ENCODE data around the gene COX7A2L. TPM values are rescaled to one million over a fixed set of nuclear protein-coding genes. Genes with fewer than 3 reads are reported as not detected.

COX7A2L gene
- total and polyA plus RNA-seq, 7 experiments from 2014 or later: 57.3 to 204 (median 84.1) TPM

DNA sequence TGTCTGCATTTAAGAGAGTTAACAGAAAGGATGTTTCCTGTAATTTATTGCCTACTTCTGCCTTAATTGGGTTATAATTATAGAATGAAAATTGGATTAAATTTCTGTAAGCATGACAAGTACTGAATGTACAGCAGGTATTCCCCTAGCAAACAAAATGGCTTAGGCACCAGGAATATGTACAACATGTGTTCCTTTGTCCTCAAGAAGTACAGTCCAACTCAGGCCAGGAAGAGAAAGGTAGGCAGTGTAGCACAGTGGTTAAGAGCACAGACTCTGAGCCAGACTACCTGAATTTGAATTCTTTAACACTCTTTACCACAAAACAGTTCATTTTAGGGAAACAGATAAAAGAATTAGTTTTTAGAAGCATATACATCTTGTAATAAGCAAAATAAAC lies 43.1 kb downstream of the COX7A2L start:
- CTCF ChIA-PET: no interaction called here
- Mint-ChIP-seq H3K36me3 (peaks cover 5 to 56% (median 34%) of the 10 kb centered on the region in 5 donors), H3K9me3 (no peaks in the 10 kb centered on the region), H3K4me3 (peak overlapping the region in 2 of 10 donors; percentile 34 to 41), H3K4me1 (peaks cover 10 to 59% (median 43%) of the 10 kb centered on the region in 7 donors), H3K27me3 (no peaks in the 10 kb centered on the region), H3K27ac (peak overlapping the region in 8 of 9 donors; percentile 41 to 90 (median 74))
- Histone ChIP-seq H3K27me3 (ENCODE audit: control insufficient read depth in 2 of 2, insufficient read depth in 2 of 2, low read length in 2 of 2) (no peaks in the 10 kb centered on the region), H3K4me1 (ENCODE audit: control insufficient read depth in 2 of 2, insufficient read depth in 2 of 2, low read length in 2 of 2) (no peaks in the 10 kb centered on the region), H3K9me3 (ENCODE audit: control insufficient read depth in 2 of 3, low read length in 3 of 3) (no peaks in the 10 kb centered on the region), H3K36me3 (ENCODE audit: control insufficient read depth in 2 of 3, insufficient read depth in 3 of 3, low read length in 3 of 3) (peaks cover 6 to 34% (median 6%) of the 10 kb centered on the region in 3 experiments), H3K27ac (ENCODE audit: low read depth, low read length) (no peak overlapping the region), H3K4me3 (ENCODE audit: low read length) (no peak overlapping the region)
- ATAC-seq: no peak
- POLR2A ChIA-PET: interaction anchor here (0.8 kb wide), 1 partner anchor 44 kb away, joined by 3 read pairs; no protein-coding TSS in a partner anchor
- intact Hi-C loops (cut with micrococcal nuclease): loop anchor here in 1 of 2 donors (2.0 to 5.0 kb wide), 2 partner anchors 17 to 216 kb away; no protein-coding TSS in a partner anchor
- no peak for DNase-seq

DNA sequence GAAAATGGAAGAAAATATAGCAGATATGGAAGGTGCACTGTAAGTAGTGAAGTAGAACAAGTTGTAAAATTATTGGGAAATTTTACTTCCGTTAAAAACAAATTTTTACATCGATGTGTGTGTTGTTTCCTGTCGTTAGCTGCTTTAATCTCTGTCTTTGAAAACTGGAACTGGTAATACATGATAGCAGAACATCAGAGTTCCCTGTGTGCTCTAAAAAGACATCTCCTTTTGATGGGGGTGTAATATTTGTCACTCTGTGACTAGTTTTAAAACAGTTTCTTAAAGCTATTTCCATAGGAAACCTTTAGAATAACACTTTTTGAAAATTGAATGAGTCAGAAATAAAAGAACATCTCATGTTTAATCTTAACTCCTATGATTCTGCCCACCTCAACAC lies 43.5 kb downstream of the COX7A2L start:
- no peaks in the 10 kb centered on the region for H3K4me1 ChIP-seq (ENCODE audit: control insufficient read depth in 2 of 2, insufficient read depth in 2 of 2, low read length in 2 of 2)
- peaks cover 6 to 34% (median 6%) of the 10 kb centered on the region in 3 experiments for H3K36me3 ChIP-seq (ENCODE audit: control insufficient read depth in 2 of 3, insufficient read depth in 3 of 3, low read length in 3 of 3)
- DNase-seq (peak in 4 of 9 donors; percentile 12 to 48 (median 26)), ATAC-seq (peak; percentile 44)
- H3K27me3 ChIP-seq (ENCODE audit: control insufficient read depth in 2 of 2, insufficient read depth in 2 of 2, low read length in 2 of 2): no peaks in the 10 kb centered on the region
- peak overlapping the region; percentile 3 for H3K27ac ChIP-seq (ENCODE audit: low read depth, low read length)
- Mint-ChIP-seq H3K9me3 (no peaks in the 10 kb centered on the region), H3K27me3 (no peaks in the 10 kb centered on the region), H3K4me1 (peaks cover 10 to 57% (median 40%) of the 10 kb centered on the region in 7 donors), H3K4me3 (peak overlapping the region in 4 of 10 donors; percentile 34 to 43 (median 40)), H3K36me3 (peaks cover 5 to 51% (median 34%) of the 10 kb centered on the region in 5 donors), H3K27ac (peak overlapping the region in 8 of 9 donors; percentile 41 to 90 (median 74))
- ChIA-PET CTCF (interaction anchor here (0.6 kb wide), 1 partner anchor 1467 kb away, joined by 5 read pairs; no protein-coding TSS in a partner anchor), POLR2A (interaction anchor here (0.6 to 0.8 kb wide), 2 partner anchors 45 to 71 kb away, joined by 3 to 4 read pairs; no protein-coding TSS in a partner anchor)
- intact Hi-C loops (cut with micrococcal nuclease): loop anchor here in 1 of 2 donors (2.0 to 5.0 kb wide), 2 partner anchors 17 to 215 kb away; no protein-coding TSS in a partner anchor
- no peaks in the 10 kb centered on the region for H3K9me3 ChIP-seq (ENCODE audit: control insufficient read depth in 2 of 3, low read length in 3 of 3)
- no peak overlapping the region for H3K4me3 ChIP-seq (ENCODE audit: low read length)

DNA sequence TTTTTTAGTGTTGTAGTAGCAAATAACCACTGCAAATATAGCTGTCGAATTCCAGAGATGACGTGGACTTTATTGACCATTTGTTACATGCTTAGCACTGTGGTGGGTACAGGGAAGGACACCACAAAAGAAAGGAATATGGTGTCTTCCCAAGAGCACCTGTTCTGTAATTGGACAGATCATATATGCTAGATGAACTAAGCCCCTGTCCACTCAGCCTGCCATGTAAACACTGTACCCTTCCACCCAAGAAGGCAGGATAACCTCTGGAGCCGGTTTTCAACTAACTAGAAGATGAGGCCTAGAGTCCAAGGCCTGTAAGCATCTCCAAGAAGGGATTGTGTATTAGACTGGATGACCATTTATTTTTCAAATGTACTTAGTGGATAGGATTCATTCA lies 44.1 kb downstream of the COX7A2L start:
- Mint-ChIP-seq H3K9me3 (no peaks in the 10 kb centered on the region), H3K36me3 (peaks cover 5 to 51% (median 34%) of the 10 kb centered on the region in 5 donors), H3K4me1 (peaks cover 10 to 51% (median 38%) of the 10 kb centered on the region in 7 donors), H3K27me3 (no peaks in the 10 kb centered on the region), H3K27ac (peak overlapping the region in 7 of 9 donors; percentile 41 to 90 (median 68)), H3K4me3 (peak overlapping the region in 1 of 10 donors; percentile 34)
- H3K27me3 ChIP-seq (ENCODE audit: control insufficient read depth in 2 of 2, insufficient read depth in 2 of 2, low read length in 2 of 2): no peaks in the 10 kb centered on the region
- intact Hi-C loops (cut with micrococcal nuclease): loop anchor here in 1 of 2 donors (2.0 to 5.0 kb wide), 2 partner anchors 16 to 215 kb away; no protein-coding TSS in a partner anchor
- H3K9me3 ChIP-seq (ENCODE audit: control insufficient read depth in 2 of 3, low read length in 3 of 3): no peaks in the 10 kb centered on the region
- ATAC-seq (no peak), DNase-seq (no peak)
- POLR2A ChIA-PET: interaction anchor here (0.6 to 0.8 kb wide), 2 partner anchors 45 to 71 kb away, joined by 3 to 4 read pairs; no protein-coding TSS in a partner anchor
- H3K36me3 ChIP-seq (ENCODE audit: control insufficient read depth in 2 of 3, insufficient read depth in 3 of 3, low read length in 3 of 3): peaks cover 6 to 34% (median 6%) of the 10 kb centered on the region in 3 experiments
- CTCF ChIA-PET: interaction anchor here (0.6 to 1.1 kb wide), 3 partner anchors 21 to 1467 kb away, joined by 3 to 5 read pairs (median 3); no protein-coding TSS in a partner anchor
- no peak overlapping the region for H3K4me3 ChIP-seq (ENCODE audit: low read length)
- H3K4me1 ChIP-seq (ENCODE audit: control insufficient read depth in 2 of 2, insufficient read depth in 2 of 2, low read length in 2 of 2): no peaks in the 10 kb centered on the region
- H3K27ac ChIP-seq (ENCODE audit: low read depth, low read length): no peak overlapping the region

DNA sequence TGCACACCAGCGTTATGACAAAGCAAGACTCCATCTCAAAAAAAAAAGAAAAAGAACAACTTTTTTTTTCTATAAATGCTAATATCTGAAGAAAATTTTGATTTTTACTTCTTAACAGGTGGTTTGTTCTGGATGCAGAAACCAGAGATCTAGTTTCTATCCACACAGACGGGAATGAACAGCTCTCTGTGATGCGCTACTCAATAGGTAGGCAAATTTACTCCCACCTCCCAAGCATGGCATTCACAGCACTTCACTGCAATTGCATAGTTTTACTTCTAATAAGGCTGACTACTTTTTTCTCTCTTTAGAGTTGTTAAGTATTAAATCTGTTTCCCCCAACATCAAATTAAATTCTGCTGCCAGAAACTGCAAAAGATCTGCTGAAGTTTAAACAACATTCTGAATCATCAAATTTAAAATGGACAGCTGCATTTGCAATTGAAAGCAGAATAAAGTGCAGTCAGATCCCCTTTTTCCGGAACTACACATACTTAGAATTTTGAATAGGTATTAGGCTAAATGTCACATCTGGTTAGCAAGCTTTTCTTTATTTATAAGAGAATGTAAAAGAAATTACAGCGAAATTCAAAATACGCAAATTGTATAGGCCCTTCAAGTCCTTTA lies 45.1 kb downstream of the COX7A2L start:
- CTCF ChIA-PET: interaction anchor here (0.7 to 1.1 kb wide), 2 partner anchors 20 to 204 kb away, joined by 3 read pairs; no protein-coding TSS in a partner anchor
- peak overlapping the region in 8 of 9 donors; percentile 22 to 90 (median 70) for H3K27ac Mint-ChIP-seq

DNA sequence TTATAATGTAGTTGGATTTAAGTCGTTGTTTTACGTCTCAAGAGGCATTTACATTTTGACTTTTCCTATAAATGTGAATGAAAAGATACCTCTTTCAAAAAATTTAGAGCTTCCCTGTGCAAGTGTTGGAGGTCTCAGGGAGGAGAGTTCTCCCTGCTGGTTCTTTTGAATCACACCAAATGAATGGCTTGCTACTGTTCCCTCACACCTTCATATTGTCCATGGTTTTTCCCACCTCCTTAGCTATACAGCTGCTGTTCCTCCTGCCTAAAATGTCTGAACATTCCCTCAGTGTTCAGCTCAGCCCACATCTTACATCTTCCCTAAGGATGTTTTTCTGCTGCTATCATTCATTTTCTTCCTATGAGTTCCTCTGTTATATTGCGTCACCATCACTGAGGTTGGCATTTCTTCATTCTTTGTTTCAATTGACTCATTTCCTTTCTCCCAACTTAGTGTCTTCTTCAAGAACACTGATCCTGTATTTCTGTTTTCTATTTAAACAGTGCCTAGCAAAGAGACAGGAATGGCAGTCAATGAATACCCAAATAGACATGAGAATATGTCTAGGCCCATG lies 46.0 kb downstream of the COX7A2L start:
- Histone ChIP-seq H3K9me3 (ENCODE audit: control insufficient read depth in 2 of 3, low read length in 3 of 3) (no peaks in the 10 kb centered on the region), H3K36me3 (ENCODE audit: control insufficient read depth in 2 of 3, insufficient read depth in 3 of 3, low read length in 3 of 3) (peaks cover 6 to 31% (median 6%) of the 10 kb centered on the region in 3 experiments), H3K27me3 (ENCODE audit: control insufficient read depth in 2 of 2, insufficient read depth in 2 of 2, low read length in 2 of 2) (no peaks in the 10 kb centered on the region), H3K4me1 (ENCODE audit: control insufficient read depth in 2 of 2, insufficient read depth in 2 of 2, low read length in 2 of 2) (peaks cover 0 to 3% of the 10 kb centered on the region in 2 donors), H3K27ac (ENCODE audit: low read depth, low read length) (no peak overlapping the region), H3K4me3 (ENCODE audit: low read length) (no peak overlapping the region)
- DNase-seq (no peak), ATAC-seq (no peak)
- Mint-ChIP-seq H3K27ac (peak overlapping the region in 8 of 9 donors; percentile 9 to 81 (median 70)), H3K4me1 (peaks cover 7 to 37% (median 26%) of the 10 kb centered on the region in 7 donors), H3K4me3 (no peak overlapping the region), H3K27me3 (no peaks in the 10 kb centered on the region), H3K9me3 (no peaks in the 10 kb centered on the region), H3K36me3 (peaks cover 5 to 41% (median 27%) of the 10 kb centered on the region in 5 donors)
- POLR2A ChIA-PET: no interaction called here
- intact Hi-C loops (cut with micrococcal nuclease): loop anchor here in 1 of 2 donors (5.0 kb wide), 1 partner anchor 213 kb away; no protein-coding TSS in a partner anchor
- CTCF ChIA-PET: no interaction called here

More for the DNA sequence above, 45.1 kb downstream of the COX7A2L start:
- DNase-seq: no peak
- H3K9me3 Mint-ChIP-seq: no peaks in the 10 kb centered on the region
- Histone ChIP-seq H3K36me3 (ENCODE audit: control insufficient read depth in 2 of 3, insufficient read depth in 3 of 3, low read length in 3 of 3) (peaks cover 6 to 34% (median 6%) of the 10 kb centered on the region in 3 experiments), H3K9me3 (ENCODE audit: control insufficient read depth in 2 of 3, low read length in 3 of 3) (no peaks in the 10 kb centered on the region), H3K27ac (ENCODE audit: low read depth, low read length) (no peak overlapping the region), H3K4me1 (ENCODE audit: control insufficient read depth in 2 of 2, insufficient read depth in 2 of 2, low read length in 2 of 2) (no peaks in the 10 kb centered on the region), H3K27me3 (ENCODE audit: control insufficient read depth in 2 of 2, insufficient read depth in 2 of 2, low read length in 2 of 2) (no peaks in the 10 kb centered on the region), H3K4me3 (ENCODE audit: low read length) (no peak overlapping the region)
- H3K36me3 Mint-ChIP-seq: peaks cover 5 to 46% (median 32%) of the 10 kb centered on the region in 5 donors
- no peak for ATAC-seq
- H3K4me3 Mint-ChIP-seq: no peak overlapping the region
- H3K4me1 Mint-ChIP-seq: peaks cover 7 to 43% (median 31%) of the 10 kb centered on the region in 7 donors
- intact Hi-C loops (cut with micrococcal nuclease): loop anchor here in 1 of 2 donors (2.0 to 5.0 kb wide), 2 partner anchors 15 to 214 kb away; no protein-coding TSS in a partner anchor
- POLR2A ChIA-PET: interaction anchor here (0.6 kb wide), 1 partner anchor 144 kb away, joined by 4 read pairs; no protein-coding TSS in a partner anchor
- no peaks in the 10 kb centered on the region for H3K27me3 Mint-ChIP-seq

DNA sequence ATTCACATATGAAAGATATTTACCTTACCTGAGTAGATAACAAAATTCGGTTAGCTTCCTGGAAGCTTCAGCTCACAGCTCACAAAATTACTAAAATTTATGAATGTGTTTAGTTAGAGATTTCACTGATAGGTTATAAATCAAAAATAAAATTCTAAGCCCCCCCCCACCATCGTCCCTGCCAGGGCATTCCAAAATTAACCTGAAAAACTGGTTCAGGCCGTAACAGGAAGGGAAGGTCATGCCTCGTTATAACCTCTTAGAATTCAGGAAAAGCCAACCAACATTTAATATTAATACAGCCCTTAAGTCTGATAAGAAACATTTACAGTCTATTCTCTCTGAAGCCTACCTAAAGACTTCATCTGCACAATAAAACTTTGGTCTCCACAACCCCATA lies 48.9 kb downstream of the COX7A2L start:
- Mint-ChIP-seq H3K27me3 (no peaks in the 10 kb centered on the region), H3K4me1 (peaks cover 3 to 31% (median 17%) of the 10 kb centered on the region in 7 donors), H3K9me3 (no peaks in the 10 kb centered on the region), H3K4me3 (no peak overlapping the region), H3K27ac (peak overlapping the region in 4 of 9 donors; percentile 32 to 54 (median 32)), H3K36me3 (peaks cover 7 to 39% (median 26%) of the 10 kb centered on the region in 5 donors)
- Histone ChIP-seq H3K27me3 (ENCODE audit: control insufficient read depth in 2 of 2, insufficient read depth in 2 of 2, low read length in 2 of 2) (no peaks in the 10 kb centered on the region), H3K36me3 (ENCODE audit: control insufficient read depth in 2 of 3, insufficient read depth in 3 of 3, low read length in 3 of 3) (peaks cover 6 to 15% (median 6%) of the 10 kb centered on the region in 3 experiments), H3K4me3 (ENCODE audit: low read length) (no peak overlapping the region), H3K9me3 (ENCODE audit: control insufficient read depth in 2 of 3, low read length in 3 of 3) (no peaks in the 10 kb centered on the region), H3K4me1 (ENCODE audit: control insufficient read depth in 2 of 2, insufficient read depth in 2 of 2, low read length in 2 of 2) (peaks cover 0 to 3% of the 10 kb centered on the region in 2 donors), H3K27ac (ENCODE audit: low read depth, low read length) (no peak overlapping the region)
- DNase-seq (no peak), ATAC-seq (no peak)
- CTCF ChIA-PET: interaction anchor here (0.7 kb wide), 1 partner anchor 883 kb away, joined by 4 read pairs; no protein-coding TSS in a partner anchor
- POLR2A ChIA-PET: no interaction called here
- intact Hi-C loops (cut with micrococcal nuclease): no loop called here
